Esophagus squamous epithelium (tissue), 5 donors: Measurements from ENCODE around the gene ARL5B. TPM values are rescaled to one million over a fixed set of nuclear protein-coding genes. Genes with fewer than 3 reads are reported as not detected.
A peak's percentile ranks its signal among the peaks of the same experiment; 100 is the strongest.
"Not testable (repeated sequence)": the region's sequence is repeated elsewhere in the genome, so short reads cannot be mapped to it uniquely, and the experiment has no call there.

Experiments used
- DNase-seq: peaks from one replicate; lab custom pipeline; 2025; lab: John Stamatoyannopoulos, UW
- H3K27ac ChIP-seq, 4 donors: fragments of 200-600 bp; sonication (generic); one replicate each; pipeline ENCODE4 v1.5.1; 2016 to 2019; ENCODE audit warnings: mild to moderate bottlenecking in 1 of 4
- H3K27me3 ChIP-seq, 4 donors: fragments of 200-600 bp; sonication (generic); 1 replicate in 3 of 4; 2 replicates in 1 of 4; pipeline versions ENCODE4 v1.5.1 to v1.6.0; 2017 to 2021; ENCODE audit warnings: antibody characterized with exemption in 1 of 4
- H3K36me3 ChIP-seq, 3 donors: fragments of 200-600 bp; sonication (generic); one replicate each; pipeline ENCODE4 v1.5.1; 2016 to 2019
- H3K4me1 ChIP-seq, 3 donors: fragments of 200-600 bp; sonication (generic); one replicate each; pipeline ENCODE4 v1.5.1; 2017 to 2019
- H3K4me3 ChIP-seq, 4 donors: fragments of 200-600 bp; sonication (generic); 1 replicate in 3 of 4; 2 replicates in 1 of 4; pipeline ENCODE4 v1.5.1; 2016 to 2019; ENCODE audit warnings: mild to moderate bottlenecking in 2 of 4, moderate library complexity in 1 of 4
- H3K9me3 ChIP-seq, 3 donors: fragments of 200-600 bp; sonication (generic); one replicate each; pipeline ENCODE4 v1.5.1; 2016 to 2019
- POLR2A ChIP-seq, 4 donors: fragments of 450-650 bp; IDR thresholded peaks; one replicate each; pipeline ENCODE4 v1.6.1; 2017; ENCODE audit warnings: antibody characterized with exemption in 4 of 4, mild to moderate bottlenecking in 4 of 4, moderate library complexity in 3 of 4
- WGBS, 2 donors: methylation state at CpG; one replicate each; pipeline ENCODE4 v1.1.5; 2018; 5-methylcytosine and 5-hydroxymethylcytosine counted together
- intact Hi-C: fragments of 100-400 bp; cut with DNase I; formaldehyde crosslinking; loops from one replicate; pipeline ENCODE4 v1.15.0; 2022
- total RNA-seq, 4 donors: library from RNA; depleted of rRNA; stranded (reverse); fragments of >200 nt; gene quantifications; one replicate each; pipeline ENCODE4 v1.1.0, GENCODE V29; 2016
- TF ChIP-seq, protein P1 (sequence below), 6 experiments: fragments of 450-650 bp in 4 of 6; fragments of 200-600 bp in 2 of 6; sonication (generic) in 2 of 6; IDR thresholded peaks; one replicate each; pipeline ENCODE4 v1.5.1; 2016 to 2019; ENCODE audit warnings: antibody characterized with exemption in 6 of 6, mild to moderate bottlenecking in 4 of 6, moderate library complexity in 4 of 6
- donor health status: DM: yes; HTN: yes; CAD: no.

The ARL5B gene
- total RNA-seq, 4 donors from 2014 or later: 11.8 to 24.5 (median 12.5) TPM

DNA sequence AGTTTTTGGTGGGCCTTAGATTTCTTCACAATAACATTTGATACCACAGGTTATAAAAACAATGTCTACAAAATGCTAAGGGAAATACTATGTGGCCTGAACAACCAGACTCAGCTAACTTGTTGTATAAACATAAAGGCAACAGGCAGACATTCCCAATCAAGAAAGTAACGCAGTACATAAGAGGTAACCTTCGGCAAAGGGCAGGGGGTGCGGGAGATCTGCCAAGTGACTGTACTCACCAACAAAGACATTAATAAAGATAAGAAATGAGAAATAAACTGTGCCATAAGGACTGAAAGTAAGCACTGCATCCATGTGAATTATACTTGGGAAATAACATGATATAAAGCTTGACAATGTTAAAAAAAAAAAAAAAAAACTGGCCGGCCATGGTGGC lies 23.2 kb upstream of the ARL5B start:
- H3K36me3 ChIP-seq: peaks cover 0 to 6% (median 0%) of the 10 kb centered on the region in 3 donors
- no peaks in the 10 kb centered on the region for H3K27me3 ChIP-seq

DNA sequence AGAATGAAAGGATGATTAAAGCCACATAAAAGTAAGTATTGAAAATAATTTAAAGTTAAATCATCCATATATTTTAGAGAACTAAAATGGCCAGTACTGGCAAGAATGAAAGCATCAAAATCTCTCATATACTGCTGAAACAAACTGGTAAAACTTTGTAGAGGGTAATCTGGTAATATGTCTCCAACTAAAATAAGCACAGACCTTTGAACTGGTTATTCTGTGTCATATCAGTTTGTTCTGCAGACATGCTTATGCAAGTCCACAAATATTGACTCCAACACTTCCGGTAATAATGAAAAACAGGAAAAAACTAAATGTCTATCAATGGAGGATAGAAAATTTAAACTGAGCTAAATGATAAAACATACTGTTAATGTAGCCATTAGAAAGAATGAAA lies 21.8 kb upstream of the ARL5B start:
- peaks cover 0 to 18% (median 0%) of the 10 kb centered on the region in 3 donors for H3K36me3 ChIP-seq
- H3K27ac ChIP-seq, DNase-seq, intact Hi-C loops, H3K9me3 ChIP-seq, H3K4me3 ChIP-seq, H3K27me3 ChIP-seq, H3K4me1 ChIP-seq: not testable (repeated sequence)
- WGBS, 2 donors: 54 to 70% methylated on average over 1 of the region's 1 CpG

More for the DNA sequence above, 23.2 kb upstream of the ARL5B start:
- no peaks in the 10 kb centered on the region for H3K9me3 ChIP-seq
- no peak for DNase-seq
- TF ChIP-seq POLR2A (IDR thresholded peaks at IDR 0.05): no peak
- TF ChIP-seq, protein P1, sequence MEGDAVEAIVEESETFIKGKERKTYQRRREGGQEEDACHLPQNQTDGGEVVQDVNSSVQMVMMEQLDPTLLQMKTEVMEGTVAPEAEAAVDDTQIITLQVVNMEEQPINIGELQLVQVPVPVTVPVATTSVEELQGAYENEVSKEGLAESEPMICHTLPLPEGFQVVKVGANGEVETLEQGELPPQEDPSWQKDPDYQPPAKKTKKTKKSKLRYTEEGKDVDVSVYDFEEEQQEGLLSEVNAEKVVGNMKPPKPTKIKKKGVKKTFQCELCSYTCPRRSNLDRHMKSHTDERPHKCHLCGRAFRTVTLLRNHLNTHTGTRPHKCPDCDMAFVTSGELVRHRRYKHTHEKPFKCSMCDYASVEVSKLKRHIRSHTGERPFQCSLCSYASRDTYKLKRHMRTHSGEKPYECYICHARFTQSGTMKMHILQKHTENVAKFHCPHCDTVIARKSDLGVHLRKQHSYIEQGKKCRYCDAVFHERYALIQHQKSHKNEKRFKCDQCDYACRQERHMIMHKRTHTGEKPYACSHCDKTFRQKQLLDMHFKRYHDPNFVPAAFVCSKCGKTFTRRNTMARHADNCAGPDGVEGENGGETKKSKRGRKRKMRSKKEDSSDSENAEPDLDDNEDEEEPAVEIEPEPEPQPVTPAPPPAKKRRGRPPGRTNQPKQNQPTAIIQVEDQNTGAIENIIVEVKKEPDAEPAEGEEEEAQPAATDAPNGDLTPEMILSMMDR (IDR thresholded peaks at IDR 0.05): no peak
- 90 to 91% methylated on average over 4 of the region's 4 CpGs for WGBS, 2 donors
- H3K4me1 ChIP-seq: no peaks in the 10 kb centered on the region
- H3K27ac ChIP-seq: no peak overlapping the region
- intact Hi-C loops: no loop called here
- no peak overlapping the region for H3K4me3 ChIP-seq

DNA sequence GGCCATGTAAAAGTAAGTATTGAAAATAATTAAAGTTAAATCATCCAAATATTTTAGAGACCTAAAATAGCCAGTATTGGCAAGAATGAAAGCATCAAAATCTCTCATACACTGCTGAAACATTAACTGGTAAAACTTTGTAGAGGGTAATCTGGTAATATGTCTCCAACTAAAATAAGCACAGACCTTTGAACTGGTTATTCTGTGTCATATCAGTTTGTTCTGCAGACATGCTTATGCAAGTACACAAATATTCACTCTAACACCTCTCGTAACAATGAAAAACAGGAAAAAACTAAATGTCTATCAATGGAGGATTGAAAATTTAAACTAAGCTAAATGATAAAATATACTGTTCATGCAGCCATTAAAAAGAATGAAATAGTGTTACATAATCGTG lies 19.5 kb upstream of the ARL5B start:
- peaks cover 0 to 16% (median 0%) of the 10 kb centered on the region in 3 donors for H3K36me3 ChIP-seq
- H3K27ac ChIP-seq, DNase-seq, H3K27me3 ChIP-seq, intact Hi-C loops, H3K4me3 ChIP-seq, H3K4me1 ChIP-seq, H3K9me3 ChIP-seq: not testable (repeated sequence)
- 82 to 86% methylated on average over 2 of the region's 2 CpGs for WGBS, 2 donors

DNA sequence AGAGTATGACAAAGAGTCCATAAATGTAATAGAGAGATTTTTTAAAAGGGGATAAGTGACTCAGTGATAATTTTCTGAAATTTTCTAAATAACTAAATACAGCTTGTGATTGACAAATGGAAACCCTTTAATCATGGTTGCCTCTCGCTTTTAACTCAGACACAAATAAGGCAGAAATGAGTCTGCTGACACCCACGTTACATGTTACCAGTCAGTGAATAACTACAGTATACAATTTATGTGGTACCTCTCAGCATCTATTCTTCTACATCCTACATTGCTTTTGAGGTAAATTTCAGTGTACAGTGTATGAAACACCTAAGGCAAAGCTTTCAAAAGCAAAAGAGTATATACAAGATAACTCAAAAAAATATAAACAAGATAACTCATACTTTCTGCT lies 12.1 kb upstream of the ARL5B start:
- TF ChIP-seq, protein P1 (IDR thresholded peaks at IDR 0.05): no peak
- no peak for TF ChIP-seq POLR2A (IDR thresholded peaks at IDR 0.05)
- Histone ChIP-seq H3K4me1 (peaks cover 0 to 32% (median 11%) of the 10 kb centered on the region in 3 donors), H3K36me3 (peaks cover 0 to 32% (median 0%) of the 10 kb centered on the region in 3 donors), H3K4me3 (no peak overlapping the region), H3K9me3 (no peaks in the 10 kb centered on the region), H3K27ac (no peak overlapping the region), H3K27me3 (no peaks in the 10 kb centered on the region)
- intact Hi-C loops: no loop called here
- WGBS, 2 donors: 80 to 95% methylated on average over 2 of the region's 2 CpGs
- DNase-seq: no peak

DNA sequence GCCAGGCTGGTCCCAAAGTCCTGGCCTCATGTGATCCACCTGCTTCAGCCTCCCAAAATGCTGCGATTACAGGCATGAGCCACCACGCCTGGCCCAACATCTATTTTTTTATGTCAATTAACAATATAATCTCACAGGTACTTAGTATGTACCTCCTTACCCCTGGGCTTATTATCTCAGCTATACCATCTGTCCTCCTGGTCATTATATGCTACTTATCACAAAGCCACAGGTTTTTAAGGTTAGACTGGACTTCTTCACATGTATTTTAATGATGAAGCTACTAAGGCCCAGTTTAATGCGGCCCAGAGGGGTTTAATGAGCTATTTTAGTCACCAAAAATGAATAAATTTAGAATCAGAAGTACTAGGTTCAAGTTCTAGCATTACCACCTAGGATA lies 11.3 kb upstream of the ARL5B start:
- Histone ChIP-seq H3K4me3 (no peak overlapping the region), H3K36me3 (peaks cover 0 to 27% (median 0%) of the 10 kb centered on the region in 3 donors), H3K9me3 (no peaks in the 10 kb centered on the region), H3K27me3 (no peaks in the 10 kb centered on the region), H3K4me1 (peaks cover 0 to 34% (median 11%) of the 10 kb centered on the region in 3 donors), H3K27ac (no peak overlapping the region)
- WGBS, 2 donors: 98 to 100% methylated on average over 3 of the region's 3 CpGs
- TF ChIP-seq, protein P1 (IDR thresholded peaks at IDR 0.05): no peak
- no peak for TF ChIP-seq POLR2A (IDR thresholded peaks at IDR 0.05)
- DNase-seq: no peak
- intact Hi-C loops: no loop called here

DNA sequence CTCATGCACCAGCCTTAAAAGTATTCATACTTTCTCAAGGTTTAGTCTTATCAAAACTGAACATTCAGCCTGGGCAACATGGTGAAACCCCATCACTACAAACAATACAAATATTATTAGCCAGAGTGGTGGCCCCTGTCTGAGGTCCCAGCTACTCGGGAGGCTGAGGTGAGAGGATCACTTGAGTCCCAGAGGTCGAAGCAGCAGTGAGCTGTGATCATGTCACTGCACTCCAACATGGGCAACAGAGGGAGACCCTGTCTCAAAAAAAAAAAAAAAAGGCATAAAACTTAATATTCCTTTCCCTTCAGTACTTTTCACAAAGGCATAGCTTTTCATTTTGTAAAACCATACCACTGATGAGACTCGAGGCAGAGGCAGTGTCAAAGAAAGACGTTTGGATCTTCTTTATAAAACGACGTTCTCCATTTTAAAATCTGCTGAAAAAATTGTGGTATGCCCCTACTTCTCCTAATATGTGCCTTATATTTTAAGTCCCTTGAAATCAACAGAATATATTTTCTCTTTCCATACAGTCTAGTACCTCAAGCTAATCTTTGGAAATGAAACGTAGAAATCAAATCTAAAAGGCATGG lies 9.8 kb upstream of the ARL5B start:
- WGBS, 2 donors: 70 to 77% methylated on average over 7 of the region's 7 CpGs
- TF ChIP-seq, protein P1 (IDR thresholded peaks at IDR 0.05): no peak
- TF ChIP-seq POLR2A (IDR thresholded peaks at IDR 0.05): no peak
- intact Hi-C loops: no loop called here

More for the DNA sequence above, 9.8 kb upstream of the ARL5B start:
- DNase-seq: no peak
- Histone ChIP-seq H3K27me3 (no peaks in the 10 kb centered on the region), H3K4me3 (peak overlapping the region in 1 of 4 donors; percentile 84), H3K4me1 (peaks cover 0 to 34% (median 11%) of the 10 kb centered on the region in 3 donors), H3K9me3 (no peaks in the 10 kb centered on the region), H3K27ac (no peak overlapping the region), H3K36me3 (peaks cover 0 to 27% (median 0%) of the 10 kb centered on the region in 3 donors)
